ENCODE measurements around the gene PCDHA1. TPM values are rescaled to one million over a fixed set of nuclear protein-coding genes. Genes with fewer than 3 reads are reported as not detected.

Gene PCDHA1
- total and polyA plus RNA-seq, 2 experiments from 2014 or later: 0.29 TPM; not detected in 1

DNA sequence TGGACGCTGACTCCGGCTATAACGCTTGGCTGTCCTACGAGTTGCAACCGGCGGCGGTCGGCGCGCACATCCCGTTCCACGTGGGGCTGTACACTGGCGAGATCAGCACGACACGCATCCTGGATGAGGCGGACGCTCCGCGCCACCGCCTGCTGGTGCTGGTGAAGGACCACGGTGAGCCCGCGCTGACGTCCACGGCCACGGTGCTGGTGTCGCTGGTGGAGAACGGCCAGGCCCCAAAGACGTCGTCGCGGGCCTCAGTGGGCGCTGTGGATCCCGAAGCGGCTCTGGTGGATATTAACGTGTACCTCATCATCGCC, 91.3 kb downstream of the PCDHA1 start:
- TF ChIP-seq, protein P1, sequence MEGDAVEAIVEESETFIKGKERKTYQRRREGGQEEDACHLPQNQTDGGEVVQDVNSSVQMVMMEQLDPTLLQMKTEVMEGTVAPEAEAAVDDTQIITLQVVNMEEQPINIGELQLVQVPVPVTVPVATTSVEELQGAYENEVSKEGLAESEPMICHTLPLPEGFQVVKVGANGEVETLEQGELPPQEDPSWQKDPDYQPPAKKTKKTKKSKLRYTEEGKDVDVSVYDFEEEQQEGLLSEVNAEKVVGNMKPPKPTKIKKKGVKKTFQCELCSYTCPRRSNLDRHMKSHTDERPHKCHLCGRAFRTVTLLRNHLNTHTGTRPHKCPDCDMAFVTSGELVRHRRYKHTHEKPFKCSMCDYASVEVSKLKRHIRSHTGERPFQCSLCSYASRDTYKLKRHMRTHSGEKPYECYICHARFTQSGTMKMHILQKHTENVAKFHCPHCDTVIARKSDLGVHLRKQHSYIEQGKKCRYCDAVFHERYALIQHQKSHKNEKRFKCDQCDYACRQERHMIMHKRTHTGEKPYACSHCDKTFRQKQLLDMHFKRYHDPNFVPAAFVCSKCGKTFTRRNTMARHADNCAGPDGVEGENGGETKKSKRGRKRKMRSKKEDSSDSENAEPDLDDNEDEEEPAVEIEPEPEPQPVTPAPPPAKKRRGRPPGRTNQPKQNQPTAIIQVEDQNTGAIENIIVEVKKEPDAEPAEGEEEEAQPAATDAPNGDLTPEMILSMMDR (IDR thresholded peaks at IDR 0.05; ENCODE audit: low read depth, low read length): no peak

DNA sequence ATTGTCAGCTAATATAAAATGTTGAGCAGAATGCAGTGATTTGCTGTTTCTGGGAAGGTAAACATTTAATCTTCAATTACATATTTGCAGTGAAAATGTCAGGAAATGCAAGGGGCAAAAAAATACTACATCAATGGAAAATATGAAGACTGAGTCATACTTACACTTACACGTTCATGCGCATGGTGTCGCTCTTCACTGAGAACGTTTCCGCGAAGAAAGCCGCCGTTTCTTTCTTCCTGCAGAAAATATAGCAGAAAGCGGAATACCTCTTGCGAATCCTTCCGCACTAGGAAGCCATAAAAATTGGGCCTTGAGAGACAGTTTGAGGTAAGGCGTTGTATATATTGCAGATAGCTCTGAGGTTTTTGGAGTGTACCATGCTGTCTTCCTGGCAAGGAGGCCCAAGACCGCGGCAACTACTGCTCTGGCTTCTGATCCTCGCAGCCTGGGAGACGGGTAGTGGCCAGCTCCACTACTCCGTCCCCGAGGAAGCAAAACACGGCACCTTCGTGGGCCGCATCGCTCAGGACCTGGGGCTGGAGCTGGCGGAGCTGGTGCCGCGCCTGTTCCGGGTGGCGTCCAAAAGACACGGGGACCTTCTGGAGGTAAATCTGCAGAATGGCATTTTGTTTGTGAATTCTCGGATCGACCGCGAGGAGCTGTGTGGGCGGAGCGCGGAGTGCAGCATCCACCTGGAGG, 96.1 kb downstream of the PCDHA1 start, which contains the start of gene PCDHA13:
TSS of gene PCDHA13 (plus strand) at position 236 of the 702 bp plus-strand sequence. CDS start at position 381, 145 bp downstream.
- TF ChIP-seq, protein P1 (IDR thresholded peaks at IDR 0.05; ENCODE audit: low read depth, low read length): no peak
- Histone ChIP-seq H3K36me3 (no peaks in the 10 kb centered on the region), H3K9me3 (ENCODE audit: low read depth) (no peaks in the 10 kb centered on the region), H3K4me3 (no peak within 1 kb of the TSS), H3K27ac (no peak within 1 kb of the TSS), H3K27me3 (no peaks in the 10 kb centered on the region), H3K4me1 (ENCODE audit: low read depth) (no peaks in the 10 kb centered on the region)
- peak in 1 of 2 donors; percentile 5 for DNase-seq (ENCODE audit: low read depth in 1 of 2, low spot score in 1 of 2)

More for the DNA sequence above, 91.3 kb downstream of the PCDHA1 start:
- H3K27me3 ChIP-seq: no peaks in the 10 kb centered on the region
- DNase-seq (ENCODE audit: low read depth in 1 of 2, low spot score in 1 of 2): no peak
- no peak overlapping the region for H3K4me3 ChIP-seq
- H3K36me3 ChIP-seq: no peaks in the 10 kb centered on the region
- H3K27ac ChIP-seq: no peak overlapping the region
- no peaks in the 10 kb centered on the region for H3K9me3 ChIP-seq (ENCODE audit: low read depth)
- no peaks in the 10 kb centered on the region for H3K4me1 ChIP-seq (ENCODE audit: low read depth)

DNA sequence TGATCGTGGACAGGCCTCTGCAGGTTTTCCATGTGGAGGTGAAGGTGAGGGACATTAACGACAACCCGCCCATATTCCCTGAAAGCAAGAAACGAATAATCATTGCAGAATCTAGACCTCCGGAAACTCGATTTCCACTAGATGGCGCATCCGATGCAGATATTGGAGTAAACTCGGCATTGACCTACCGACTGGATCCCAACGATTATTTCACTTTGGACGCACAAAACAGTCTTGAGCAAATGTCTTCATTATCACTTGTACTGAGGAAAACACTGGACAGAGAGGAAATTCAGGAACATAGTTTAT, 96.6 kb downstream of the PCDHA1 start:
- H3K9me3 ChIP-seq (ENCODE audit: low read depth): no peaks in the 10 kb centered on the region
- H3K4me1 ChIP-seq (ENCODE audit: low read depth): no peaks in the 10 kb centered on the region
- peak in 1 of 2 donors; percentile 10 for DNase-seq (ENCODE audit: low read depth in 1 of 2, low spot score in 1 of 2)
- no peak overlapping the region for H3K4me3 ChIP-seq
- H3K27me3 ChIP-seq: no peaks in the 10 kb centered on the region
- no peaks in the 10 kb centered on the region for H3K36me3 ChIP-seq
- H3K27ac ChIP-seq: no peak overlapping the region
- TF ChIP-seq, protein P1 (IDR thresholded peaks at IDR 0.05; ENCODE audit: low read depth, low read length): no peak

DNA sequence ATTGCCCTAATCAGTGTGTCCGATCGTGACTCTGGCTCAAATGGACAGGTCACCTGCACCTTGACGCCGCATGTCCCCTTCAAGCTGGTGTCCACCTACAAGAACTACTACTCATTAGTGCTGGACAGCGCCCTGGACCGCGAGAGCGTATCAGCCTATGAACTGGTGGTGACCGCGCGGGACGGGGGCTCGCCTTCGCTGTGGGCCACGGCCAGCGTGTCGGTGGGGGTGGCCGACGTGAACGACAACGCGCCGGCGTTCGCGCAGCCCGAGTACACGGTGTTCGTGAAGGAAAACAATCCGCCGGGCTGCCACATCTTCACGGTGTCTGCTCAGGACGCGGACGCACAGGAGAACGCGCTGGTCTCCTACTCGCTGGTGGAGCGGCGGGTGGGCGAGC, 97.4 kb downstream of the PCDHA1 start:
- DNase-seq (ENCODE audit: low read depth in 1 of 2, low spot score in 1 of 2): no peak
- TF ChIP-seq, protein P1 (IDR thresholded peaks at IDR 0.05; ENCODE audit: low read depth, low read length): no peak

DNA sequence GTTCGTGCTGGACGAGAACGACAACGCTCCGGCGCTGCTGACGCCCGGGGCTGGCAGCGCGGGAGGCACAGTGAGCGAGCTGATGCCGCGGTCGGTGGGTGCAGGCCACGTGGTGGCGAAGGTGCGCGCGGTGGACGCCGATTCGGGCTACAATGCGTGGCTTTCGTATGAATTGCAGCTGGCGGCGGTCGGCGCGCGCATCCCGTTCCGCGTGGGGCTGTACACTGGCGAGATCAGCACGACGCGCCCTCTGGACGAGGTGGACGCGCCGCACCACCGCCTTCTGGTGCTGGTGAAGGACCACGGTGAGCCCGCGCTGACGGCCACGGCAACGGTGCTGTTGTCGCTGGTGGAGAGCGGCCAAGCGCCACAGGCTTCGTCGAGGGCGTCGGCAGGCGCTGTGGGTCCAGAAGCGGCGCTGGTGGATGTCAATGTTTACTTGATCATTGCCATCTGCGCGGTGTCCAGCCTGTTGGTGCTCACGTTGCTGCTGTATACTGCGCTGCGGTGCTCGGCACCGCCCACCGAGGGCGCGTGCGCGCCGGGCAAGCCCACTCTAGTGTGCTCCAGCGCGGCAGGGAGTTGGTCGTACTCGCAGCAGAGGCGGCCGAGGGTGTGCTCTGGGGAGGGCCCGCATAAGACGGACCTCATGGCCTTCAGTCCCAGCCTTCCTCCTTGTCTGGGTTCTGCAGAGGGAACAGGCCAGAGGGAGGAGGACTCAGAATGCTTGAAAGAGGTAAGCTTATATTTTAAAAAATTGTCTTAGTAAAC, 98.2 kb downstream of the PCDHA1 start:
- TF ChIP-seq, protein P1 (IDR thresholded peaks at IDR 0.05; ENCODE audit: low read depth, low read length): no peak
- Histone ChIP-seq H3K9me3 (ENCODE audit: low read depth) (no peaks in the 10 kb centered on the region), H3K4me3 (no peak overlapping the region), H3K4me1 (ENCODE audit: low read depth) (no peaks in the 10 kb centered on the region), H3K36me3 (no peaks in the 10 kb centered on the region), H3K27ac (no peak overlapping the region), H3K27me3 (no peaks in the 10 kb centered on the region)
- DNase-seq (ENCODE audit: low read depth in 1 of 2, low spot score in 1 of 2): no peak

More for the DNA sequence above, 97.4 kb downstream of the PCDHA1 start:
- Histone ChIP-seq H3K27ac (no peak overlapping the region), H3K4me3 (no peak overlapping the region), H3K9me3 (ENCODE audit: low read depth) (no peaks in the 10 kb centered on the region), H3K4me1 (ENCODE audit: low read depth) (no peaks in the 10 kb centered on the region), H3K36me3 (no peaks in the 10 kb centered on the region), H3K27me3 (no peaks in the 10 kb centered on the region)
